Measurements from ENCODE around the gene MBNL2.

DNA sequence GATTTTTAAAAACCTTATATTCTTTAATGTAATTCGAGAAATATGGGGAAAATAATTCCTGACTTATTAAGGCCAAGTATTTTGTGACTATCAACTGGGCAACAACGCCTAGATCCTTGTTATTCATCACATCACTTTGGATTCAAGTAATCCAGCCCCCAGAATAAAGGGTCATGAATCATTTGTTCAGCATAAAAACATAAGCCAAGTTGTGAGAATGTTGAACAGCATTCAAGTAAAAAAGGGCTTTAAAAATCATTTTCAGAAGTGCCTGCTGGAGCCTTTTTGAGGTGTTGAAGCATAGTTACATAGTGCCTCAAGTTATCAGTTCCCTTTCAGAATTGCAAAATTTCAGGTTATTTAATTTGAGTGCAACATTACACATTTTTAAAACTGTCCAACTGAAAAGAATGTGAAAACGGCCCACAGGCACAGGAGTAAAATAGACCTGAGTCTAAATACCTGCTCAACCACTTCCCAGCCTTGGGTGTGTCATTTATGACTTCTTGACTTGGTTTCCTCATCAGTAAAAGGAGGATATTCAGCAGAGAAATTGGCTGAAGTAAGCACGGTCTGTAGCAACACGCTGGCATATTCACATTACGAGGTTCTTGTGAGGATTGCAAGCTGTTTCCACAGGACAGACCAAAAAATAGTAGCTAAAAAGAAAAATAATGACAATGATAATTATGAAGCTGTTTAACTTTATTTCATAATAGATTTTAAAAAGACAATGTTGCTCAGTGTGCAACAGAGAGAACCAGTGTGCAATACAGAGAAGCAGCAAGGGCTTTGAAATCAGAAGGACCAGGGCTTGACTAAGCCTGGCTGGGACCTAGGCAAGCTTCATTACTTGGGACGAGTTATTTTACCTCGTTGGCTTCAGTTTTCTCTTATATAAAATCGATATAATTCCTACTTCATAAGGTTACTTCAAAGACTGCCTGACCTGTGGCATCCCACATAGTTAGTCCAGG, 56.6 kb downstream of the MBNL2 start:
- TF ChIP-seq SMC3 (IDR thresholded peaks at IDR 0.05; ENCODE audit: low read depth, low read length) (no peak), RCOR1 (IDR thresholded peaks at IDR 0.05; ENCODE audit: insufficient replicate concordance, low read length) (no peak), MAZ (IDR thresholded peaks at IDR 0.05; ENCODE audit: borderline replicate concordance, low read depth, low read length) (no peak), MXI1 (IDR thresholded peaks at IDR 0.05; ENCODE audit: borderline replicate concordance, low read depth, low read length) (no peak)
- TF ChIP-seq, protein P1, sequence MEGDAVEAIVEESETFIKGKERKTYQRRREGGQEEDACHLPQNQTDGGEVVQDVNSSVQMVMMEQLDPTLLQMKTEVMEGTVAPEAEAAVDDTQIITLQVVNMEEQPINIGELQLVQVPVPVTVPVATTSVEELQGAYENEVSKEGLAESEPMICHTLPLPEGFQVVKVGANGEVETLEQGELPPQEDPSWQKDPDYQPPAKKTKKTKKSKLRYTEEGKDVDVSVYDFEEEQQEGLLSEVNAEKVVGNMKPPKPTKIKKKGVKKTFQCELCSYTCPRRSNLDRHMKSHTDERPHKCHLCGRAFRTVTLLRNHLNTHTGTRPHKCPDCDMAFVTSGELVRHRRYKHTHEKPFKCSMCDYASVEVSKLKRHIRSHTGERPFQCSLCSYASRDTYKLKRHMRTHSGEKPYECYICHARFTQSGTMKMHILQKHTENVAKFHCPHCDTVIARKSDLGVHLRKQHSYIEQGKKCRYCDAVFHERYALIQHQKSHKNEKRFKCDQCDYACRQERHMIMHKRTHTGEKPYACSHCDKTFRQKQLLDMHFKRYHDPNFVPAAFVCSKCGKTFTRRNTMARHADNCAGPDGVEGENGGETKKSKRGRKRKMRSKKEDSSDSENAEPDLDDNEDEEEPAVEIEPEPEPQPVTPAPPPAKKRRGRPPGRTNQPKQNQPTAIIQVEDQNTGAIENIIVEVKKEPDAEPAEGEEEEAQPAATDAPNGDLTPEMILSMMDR (conservative IDR thresholded peaks at IDR 0.05; ENCODE audit: low read depth, low read length), result no peak

Data from IMR-90 (cell line).